Fibroblast of the aortic adventitia (primary cell): ENCODE measurements around the gene PTPRG. TPM values are rescaled to one million over a fixed set of nuclear protein-coding genes. Genes with fewer than 3 reads are reported as not detected.

Experiments
- DNase-seq: peaks from one replicate; pipeline ENCODE4 v3.0.0-alpha.2; 2010; ENCODE audit warnings: low read depth
- H3K4me3 ChIP-seq: 2 replicates; pipeline ENCODE4 v1.5.1; 2011; ENCODE audit warnings: low read depth, mild to moderate bottlenecking, control low read depth, low read length, moderate library complexity
- CTCF ChIP-seq: IDR thresholded peaks from 2 replicates; pipeline ENCODE4 v1.5.1; 2011; ENCODE audit warnings: mild to moderate bottlenecking, low read length, control low read depth, inconsistent platforms; ENCODE audit not compliant: insufficient read depth
- total RNA-seq: library from RNA; depleted of rRNA; stranded (reverse); fragments of >200 nt; gene quantifications from 2 replicates; pipeline ENCODE4 v1.2.3, GENCODE V29; 2012; ENCODE audit warnings: low replicate concordance

PTPRG gene
- total RNA-seq, 1 donor: 52.0 TPM

DNA sequence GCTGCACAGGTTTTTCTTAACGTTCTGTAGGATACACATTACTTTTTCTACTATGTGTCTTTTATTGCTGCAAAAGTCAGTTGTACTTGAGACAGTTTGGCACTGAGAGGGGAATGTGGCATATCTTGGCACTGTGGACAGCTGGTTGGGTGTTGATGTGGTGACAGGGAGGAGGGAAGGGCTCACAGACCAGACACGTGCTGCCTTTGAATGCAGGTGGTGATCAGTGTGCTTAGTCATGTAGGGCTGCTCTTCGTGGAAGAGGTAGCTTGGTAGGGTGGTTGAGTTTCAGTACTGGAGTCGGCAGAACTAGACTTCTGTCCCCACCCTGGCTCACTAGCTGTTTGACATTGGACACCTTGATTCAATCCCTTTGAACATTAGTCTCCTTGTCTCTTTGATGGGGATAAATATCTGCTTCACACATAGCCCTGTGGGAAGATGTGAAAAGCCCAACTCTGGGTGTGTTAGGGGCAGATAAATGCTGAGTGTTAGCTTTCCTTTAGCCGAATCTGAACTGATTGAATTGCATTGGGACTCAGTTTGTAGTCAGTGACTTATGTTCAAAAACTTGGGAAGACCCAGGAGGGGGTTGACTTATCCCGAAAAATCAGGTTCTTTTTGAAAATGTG is 108.4 kb downstream of the PTPRG start:
- DNase-seq: no peak
- no peak overlapping the region for H3K4me3 ChIP-seq
- no peak for TF ChIP-seq CTCF

GRCh38 chr3:61673651-61674050 is 112.3 kb downstream of the PTPRG start:
- TF ChIP-seq CTCF: no peak
- peak; percentile 15 for DNase-seq
- H3K4me3 ChIP-seq: no peak overlapping the region

- no peak overlapping the region for H3K4me3 ChIP-seq
- TF ChIP-seq CTCF: no peak
- DNase-seq: no peak
These were observed 113.2 kb downstream of the PTPRG start for GRCh38 chr3:61674596-61674995.

DNA sequence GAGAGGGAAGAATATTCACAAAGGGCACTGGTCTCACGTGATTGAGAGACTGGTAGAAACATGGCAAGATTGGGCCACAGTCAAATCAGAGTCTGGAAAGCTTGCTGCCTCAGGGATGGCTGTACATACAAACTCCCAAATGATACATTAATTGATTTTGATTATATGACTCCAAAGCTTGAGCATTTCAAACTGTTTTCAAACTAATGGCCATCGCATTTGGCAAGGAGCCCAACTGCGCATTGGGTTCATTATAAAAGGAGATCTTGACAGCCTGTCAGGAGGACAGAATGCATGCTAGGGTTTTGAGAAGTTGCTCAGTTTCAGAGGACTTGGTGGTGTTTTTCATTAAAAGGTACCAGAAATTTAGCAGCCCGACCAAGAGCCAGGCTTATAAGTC is 117.7 kb downstream of the PTPRG start:
- no peak for TF ChIP-seq CTCF
- H3K4me3 ChIP-seq: no peak overlapping the region
- DNase-seq: no peak

DNA sequence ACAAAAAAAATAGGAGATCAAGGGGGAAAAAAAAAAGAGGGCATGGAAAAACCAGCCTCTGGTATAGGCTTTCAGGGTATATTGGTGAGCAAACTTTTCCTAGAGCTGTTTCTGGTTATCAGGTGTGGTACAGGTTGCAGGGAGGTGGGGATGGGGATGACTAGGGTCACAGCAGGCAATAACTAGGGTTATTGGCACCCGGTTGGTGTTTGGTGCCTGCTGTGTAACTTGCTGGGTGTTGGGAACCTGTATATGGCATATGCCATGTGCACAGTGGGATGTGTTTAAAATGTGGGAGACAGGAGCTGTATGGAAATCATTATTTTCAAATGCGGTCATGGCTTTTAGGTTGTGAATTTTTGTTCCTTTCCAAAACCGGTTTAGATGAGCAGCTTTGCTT is 119.2 kb downstream of the PTPRG start:
- no peak for TF ChIP-seq CTCF
- DNase-seq: no peak
- no peak overlapping the region for H3K4me3 ChIP-seq

DNA sequence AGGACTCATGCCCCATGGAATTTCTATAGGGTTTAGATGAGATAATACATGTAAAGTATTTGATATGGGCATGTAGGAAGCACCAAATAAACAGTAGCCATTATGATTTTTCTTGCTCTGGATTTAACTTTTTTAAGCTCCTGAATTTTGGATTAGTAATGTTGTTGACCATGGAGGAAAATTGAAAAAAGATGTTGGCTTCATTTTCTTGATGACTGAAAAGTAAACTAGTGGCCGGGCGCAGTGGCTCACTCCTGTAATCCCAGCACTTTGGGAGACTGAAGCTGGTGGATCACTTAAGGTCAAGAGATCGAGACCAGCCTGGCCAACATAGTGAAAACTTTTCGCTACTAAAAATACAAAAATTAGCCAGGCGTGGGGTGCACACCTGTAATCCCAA is 120.3 kb downstream of the PTPRG start:
- no peak for TF ChIP-seq CTCF
- DNase-seq: no peak
- no peak overlapping the region for H3K4me3 ChIP-seq
